K562 (cell line): ENCODE results near the gene DPAGT1. TPM values are rescaled to one million over a fixed set of nuclear protein-coding genes. Genes with fewer than 3 reads are reported as not detected.

Experiments
- BCOR ChIP-seq: fragments of 450-650 bp; IDR thresholded peaks from 2 replicates; pipeline ENCODE4 v1.6.1; 2016
- BRCA1 ChIP-seq, 2 experiments: fragments of 450-650 bp in 1 of 2; sonication (generic) in 1 of 2; formaldehyde crosslinking in 1 of 2; IDR thresholded peaks; 2 replicates each; pipeline versions ENCODE4 v1.5.0 to v1.6.1; 2017 to 2020; ENCODE audit warnings: mild to moderate bottlenecking in 1 of 2, missing genetic modification reagents in 1 of 2
- DACH1 ChIP-seq: fragments of 450-650 bp; IDR thresholded peaks from 2 replicates; pipeline ENCODE4 v1.6.1; 2018; ENCODE audit not compliant: partially characterized antibody
- HDGF ChIP-seq: fragments of 450-650 bp; IDR thresholded peaks from 2 replicates; pipeline ENCODE4 v1.6.1; 2016
- JUND ChIP-seq, 2 experiments: IDR thresholded peaks; 2 replicates in 1 of 2; 3 replicates in 1 of 2; pipeline ENCODE4 v1.6.1; 2011; ENCODE audit warnings: borderline replicate concordance in 2 of 2, low read depth in 2 of 2, low read length in 2 of 2, improper control_type of control experiment in 1 of 2, missing biosample characterization in 1 of 2, missing genetic modification characterization in 1 of 2, missing genetic modification reagents in 1 of 2
- NFYB ChIP-seq: IDR thresholded peaks from 2 replicates; pipeline ENCODE4 v1.6.1; 2011; ENCODE audit warnings: mild to moderate bottlenecking, moderate library complexity; ENCODE audit not compliant: insufficient read length; ENCODE audit errors: extremely low read depth
- RBM22 ChIP-seq: fragments of 200-400 bp; formaldehyde crosslinking; IDR thresholded peaks from 2 replicates; pipeline ENCODE4 v1.6.1; 2018; ENCODE audit warnings: low read length, low read depth; ENCODE audit not compliant: poor library complexity, severe bottlenecking
- SP1 ChIP-seq: sonication (generic); formaldehyde crosslinking; IDR thresholded peaks from 2 replicates; pipeline ENCODE4 v1.8.1; 2022; ENCODE audit warnings: mild to moderate bottlenecking, missing genetic modification reagents
- TAF1 ChIP-seq: IDR thresholded peaks from 2 replicates; pipeline ENCODE4 v1.6.1; 2011; ENCODE audit warnings: mild to moderate bottlenecking, low read length, moderate library complexity; ENCODE audit not compliant: insufficient read depth, control insufficient read depth, severe bottlenecking; ENCODE audit errors: extremely low read depth
- TEAD1 ChIP-seq, 2 experiments: fragments of 450-650 bp in 1 of 2; sonication (generic) in 1 of 2; formaldehyde crosslinking; IDR thresholded peaks; 2 replicates each; pipeline versions ENCODE4 v1.4.0 to v1.8.0; 2020 to 2022; ENCODE audit warnings: mild to moderate bottlenecking in 2 of 2, missing genetic modification reagents in 1 of 2
- YY1 ChIP-seq, 3 experiments: IDR thresholded peaks; 2 replicates each; pipeline ENCODE4 v1.6.1; 2011; ENCODE audit warnings: low read length in 2 of 3, mild to moderate bottlenecking in 2 of 3, moderate library complexity in 2 of 3, borderline replicate concordance in 1 of 3, control low read depth in 1 of 3, low read depth in 1 of 3; ENCODE audit not compliant: insufficient read depth in 3 of 3, insufficient replicate concordance in 2 of 3, control insufficient read depth in 1 of 3, insufficient read length in 1 of 3; ENCODE audit errors: extremely low read depth in 1 of 3
- ZBTB1 ChIP-seq: sonication (generic); formaldehyde crosslinking; IDR thresholded peaks from 2 replicates; pipeline ENCODE4 v1.8.1; 2023; ENCODE audit warnings: missing genetic modification reagents, low read depth, mild to moderate bottlenecking, borderline replicate concordance
- ZNF644 ChIP-seq: fragments of 200-800 bp; sonication (Bioruptor generic); IDR thresholded peaks from 2 replicates; pipeline ENCODE4 v1.6.1; 2016; ENCODE audit warnings: low read depth, missing genetic modification characterization, missing compliant biosample characterization
- polyA plus RNA-seq, 8 experiments: library from polyadenylated mRNA; depleted of rRNA in 4 of 8; stranded (reverse) in 5 of 8; unstranded in 3 of 8; fragments of >200 nt; fragmentation: Nextera tagmentation in 2 of 8; fragmentation: Illumina TruSeq in 1 of 8; extraction: Ambion mirVana in 2 of 8; extraction: Trizol in 1 of 8; gene quantifications; 2 replicates each; pipeline versions ENCODE4 v1.2.1 to v1.2.3, GENCODE V29; 2011 to 2014; ENCODE audit warnings: inconsistent platforms in 1 of 8, missing spikeins in 1 of 8
- total RNA-seq, 7 experiments: library from RNA; depleted of rRNA in 6 of 7; stranded (reverse); fragments of >200 nt in 6 of 7; fragmentation: Illumina TruSeq in 2 of 7; extraction: Trizol in 2 of 7; gene quantifications; 2 replicates each; pipeline versions ENCODE4 v1.2.1 to v1.2.3, GENCODE V29; 2011 to 2021; ENCODE audit warnings: low replicate concordance in 1 of 7
- TF ChIP-seq, protein P1 (sequence below): fragments of 250-450 bp; sonication (Bioruptor Pico); IDR thresholded peaks from 2 replicates; pipeline ENCODE4 v1.5.0; 2021
- TF ChIP-seq, protein P2 (sequence below): fragments of 150-350 bp; conservative IDR thresholded peaks from 2 replicates; pipeline ENCODE4 v1.6.1; 2014; ENCODE audit warnings: low read length
- TF ChIP-seq, protein P3 (sequence below): sonication (generic); formaldehyde crosslinking; IDR thresholded peaks from 2 replicates; pipeline ENCODE4 v1.8.1; 2022; ENCODE audit warnings: missing genetic modification reagents
- TF ChIP-seq, protein P4 (sequence below): fragments of 200-800 bp; sonication (Bioruptor generic); IDR thresholded peaks from 2 replicates; pipeline ENCODE4 v1.6.1; 2016; ENCODE audit warnings: missing genetic modification characterization, missing compliant biosample characterization

DPAGT1 gene
- total and polyA plus RNA-seq, 9 of the 15 experiments (the other 6 are each of a cell fraction or from before 2014, with no cell fraction given), result 29.9 to 135 (median 85.0) TPM

DNA sequence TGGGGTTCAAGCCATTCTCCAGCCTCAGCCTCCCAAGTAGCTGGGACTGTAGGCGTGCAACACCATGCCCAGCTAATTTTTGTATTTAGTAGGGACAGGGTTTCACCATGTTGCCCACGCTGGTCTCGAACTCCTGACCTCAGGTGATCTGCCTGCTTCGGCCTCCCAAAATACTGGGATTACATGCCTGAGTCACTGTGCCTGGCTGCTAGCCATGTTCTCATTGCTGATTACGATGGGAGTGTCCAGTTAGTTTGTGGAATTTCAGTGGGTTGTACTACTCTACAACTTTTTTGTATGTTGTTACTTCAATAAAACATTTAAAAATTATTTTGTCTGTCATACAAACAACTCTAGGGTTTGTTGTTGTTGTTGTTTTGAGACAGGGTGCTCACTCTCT, 38.9 kb downstream of the DPAGT1 start (continued):
- TF ChIP-seq, protein P1, sequence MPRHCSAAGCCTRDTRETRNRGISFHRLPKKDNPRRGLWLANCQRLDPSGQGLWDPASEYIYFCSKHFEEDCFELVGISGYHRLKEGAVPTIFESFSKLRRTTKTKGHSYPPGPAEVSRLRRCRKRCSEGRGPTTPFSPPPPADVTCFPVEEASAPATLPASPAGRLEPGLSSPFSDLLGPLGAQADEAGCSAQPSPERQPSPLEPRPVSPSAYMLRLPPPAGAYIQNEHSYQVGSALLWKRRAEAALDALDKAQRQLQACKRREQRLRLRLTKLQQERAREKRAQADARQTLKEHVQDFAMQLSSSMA (CRISPR knock-in tag), result no peak
- TF ChIP-seq DACH1 (no peak), YY1 (IDR thresholded peaks at IDR 0.05; ENCODE audit: borderline replicate concordance in 1 of 3, control insufficient read depth in 1 of 3, extremely low read depth in 1 of 3, insufficient read depth in 3 of 3, insufficient read length in 1 of 3, insufficient replicate concordance in 2 of 3, low read depth in 1 of 3, low read length in 2 of 3) (no peak), TEAD1 (CRISPR knock-in tag; IDR thresholded peaks at IDR 0.05) (no peak), BCOR (peak; percentile 87), TAF1 (no peak), NFYB (no peak), BRCA1 (IDR thresholded peaks at IDR 0.05) (no peak), BRCA1 (CRISPR knock-in tag; IDR thresholded peaks at IDR 0.05) (no peak), JUND (IDR thresholded peaks at IDR 0.05; ENCODE audit: borderline replicate concordance, low read depth, low read length) (peak; percentile 61), JUND (tag; IDR thresholded peaks at IDR 0.05; ENCODE audit: borderline replicate concordance, low read depth, low read length) (peak; percentile 55; the same call in 2 of the 3 replicates), HDGF (no peak), RBM22 (no peak), SP1 (CRISPR knock-in tag) (peak; percentile 60; the same call in 1 of the 2 replicates), ZNF644 (tag) (no peak), ZBTB1 (no peak)
- TF ChIP-seq, protein P2, sequence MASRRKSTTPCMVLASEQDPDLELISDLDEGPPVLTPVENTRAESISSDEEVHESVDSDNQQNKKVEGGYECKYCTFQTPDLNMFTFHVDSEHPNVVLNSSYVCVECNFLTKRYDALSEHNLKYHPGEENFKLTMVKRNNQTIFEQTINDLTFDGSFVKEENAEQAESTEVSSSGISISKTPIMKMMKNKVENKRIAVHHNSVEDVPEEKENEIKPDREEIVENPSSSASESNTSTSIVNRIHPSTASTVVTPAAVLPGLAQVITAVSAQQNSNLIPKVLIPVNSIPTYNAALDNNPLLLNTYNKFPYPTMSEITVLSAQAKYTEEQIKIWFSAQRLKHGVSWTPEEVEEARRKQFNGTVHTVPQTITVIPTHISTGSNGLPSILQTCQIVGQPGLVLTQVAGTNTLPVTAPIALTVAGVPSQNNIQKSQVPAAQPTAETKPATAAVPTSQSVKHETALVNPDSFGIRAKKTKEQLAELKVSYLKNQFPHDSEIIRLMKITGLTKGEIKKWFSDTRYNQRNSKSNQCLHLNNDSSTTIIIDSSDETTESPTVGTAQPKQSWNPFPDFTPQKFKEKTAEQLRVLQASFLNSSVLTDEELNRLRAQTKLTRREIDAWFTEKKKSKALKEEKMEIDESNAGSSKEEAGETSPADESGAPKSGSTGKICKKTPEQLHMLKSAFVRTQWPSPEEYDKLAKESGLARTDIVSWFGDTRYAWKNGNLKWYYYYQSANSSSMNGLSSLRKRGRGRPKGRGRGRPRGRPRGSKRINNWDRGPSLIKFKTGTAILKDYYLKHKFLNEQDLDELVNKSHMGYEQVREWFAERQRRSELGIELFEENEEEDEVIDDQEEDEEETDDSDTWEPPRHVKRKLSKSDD, result no peak
- TF ChIP-seq, protein P3, sequence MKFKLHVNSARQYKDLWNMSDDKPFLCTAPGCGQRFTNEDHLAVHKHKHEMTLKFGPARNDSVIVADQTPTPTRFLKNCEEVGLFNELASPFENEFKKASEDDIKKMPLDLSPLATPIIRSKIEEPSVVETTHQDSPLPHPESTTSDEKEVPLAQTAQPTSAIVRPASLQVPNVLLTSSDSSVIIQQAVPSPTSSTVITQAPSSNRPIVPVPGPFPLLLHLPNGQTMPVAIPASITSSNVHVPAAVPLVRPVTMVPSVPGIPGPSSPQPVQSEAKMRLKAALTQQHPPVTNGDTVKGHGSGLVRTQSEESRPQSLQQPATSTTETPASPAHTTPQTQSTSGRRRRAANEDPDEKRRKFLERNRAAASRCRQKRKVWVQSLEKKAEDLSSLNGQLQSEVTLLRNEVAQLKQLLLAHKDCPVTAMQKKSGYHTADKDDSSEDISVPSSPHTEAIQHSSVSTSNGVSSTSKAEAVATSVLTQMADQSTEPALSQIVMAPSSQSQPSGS (CRISPR knock-in tag), result no peak
- TF ChIP-seq, protein P4, sequence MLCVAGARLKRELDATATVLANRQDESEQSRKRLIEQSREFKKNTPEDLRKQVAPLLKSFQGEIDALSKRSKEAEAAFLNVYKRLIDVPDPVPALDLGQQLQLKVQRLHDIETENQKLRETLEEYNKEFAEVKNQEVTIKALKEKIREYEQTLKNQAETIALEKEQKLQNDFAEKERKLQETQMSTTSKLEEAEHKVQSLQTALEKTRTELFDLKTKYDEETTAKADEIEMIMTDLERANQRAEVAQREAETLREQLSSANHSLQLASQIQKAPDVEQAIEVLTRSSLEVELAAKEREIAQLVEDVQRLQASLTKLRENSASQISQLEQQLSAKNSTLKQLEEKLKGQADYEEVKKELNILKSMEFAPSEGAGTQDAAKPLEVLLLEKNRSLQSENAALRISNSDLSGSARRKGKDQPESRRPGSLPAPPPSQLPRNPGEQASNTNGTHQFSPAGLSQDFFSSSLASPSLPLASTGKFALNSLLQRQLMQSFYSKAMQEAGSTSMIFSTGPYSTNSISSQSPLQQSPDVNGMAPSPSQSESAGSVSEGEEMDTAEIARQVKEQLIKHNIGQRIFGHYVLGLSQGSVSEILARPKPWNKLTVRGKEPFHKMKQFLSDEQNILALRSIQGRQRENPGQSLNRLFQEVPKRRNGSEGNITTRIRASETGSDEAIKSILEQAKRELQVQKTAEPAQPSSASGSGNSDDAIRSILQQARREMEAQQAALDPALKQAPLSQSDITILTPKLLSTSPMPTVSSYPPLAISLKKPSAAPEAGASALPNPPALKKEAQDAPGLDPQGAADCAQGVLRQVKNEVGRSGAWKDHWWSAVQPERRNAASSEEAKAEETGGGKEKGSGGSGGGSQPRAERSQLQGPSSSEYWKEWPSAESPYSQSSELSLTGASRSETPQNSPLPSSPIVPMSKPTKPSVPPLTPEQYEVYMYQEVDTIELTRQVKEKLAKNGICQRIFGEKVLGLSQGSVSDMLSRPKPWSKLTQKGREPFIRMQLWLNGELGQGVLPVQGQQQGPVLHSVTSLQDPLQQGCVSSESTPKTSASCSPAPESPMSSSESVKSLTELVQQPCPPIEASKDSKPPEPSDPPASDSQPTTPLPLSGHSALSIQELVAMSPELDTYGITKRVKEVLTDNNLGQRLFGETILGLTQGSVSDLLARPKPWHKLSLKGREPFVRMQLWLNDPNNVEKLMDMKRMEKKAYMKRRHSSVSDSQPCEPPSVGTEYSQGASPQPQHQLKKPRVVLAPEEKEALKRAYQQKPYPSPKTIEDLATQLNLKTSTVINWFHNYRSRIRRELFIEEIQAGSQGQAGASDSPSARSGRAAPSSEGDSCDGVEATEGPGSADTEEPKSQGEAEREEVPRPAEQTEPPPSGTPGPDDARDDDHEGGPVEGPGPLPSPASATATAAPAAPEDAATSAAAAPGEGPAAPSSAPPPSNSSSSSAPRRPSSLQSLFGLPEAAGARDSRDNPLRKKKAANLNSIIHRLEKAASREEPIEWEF, result no peak
